Measurements from ENCODE around the gene SORT1. TPM values are rescaled to one million over a fixed set of nuclear protein-coding genes. Genes with fewer than 3 reads are reported as not detected.
A peak's percentile ranks its signal among the peaks of the same experiment; 100 is the strongest.

Gene SORT1
- total RNA-seq, 1 experiment from 2014 or later, result 13.3 TPM

DNA sequence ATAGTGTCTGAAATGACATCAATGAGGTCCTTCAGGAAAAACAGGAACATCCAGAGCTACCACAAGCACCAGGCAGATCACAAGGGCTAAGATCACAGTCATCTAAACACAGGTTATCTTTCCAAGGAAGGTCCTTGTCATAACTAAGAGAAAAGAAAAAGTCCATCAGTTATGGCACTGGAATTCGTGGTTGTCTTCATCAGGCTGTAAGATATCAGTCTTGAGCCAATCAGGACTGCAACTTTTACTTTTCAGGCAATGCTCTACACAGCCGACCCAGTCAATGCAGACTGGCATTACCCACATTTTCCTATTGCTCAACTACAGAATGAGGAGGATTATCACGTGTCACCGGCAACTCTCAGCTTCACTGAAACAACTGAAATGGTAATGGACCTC lies 26.4 kb downstream of the SORT1 start:
- peaks cover 35% of the 10 kb centered on the region for H3K4me1 Mint-ChIP-seq (ENCODE audit: insufficient read depth, unreplicated experiment)
- no peaks in the 10 kb centered on the region for H3K9me3 Mint-ChIP-seq (ENCODE audit: unreplicated experiment)
- no peaks in the 10 kb centered on the region for H3K27me3 Mint-ChIP-seq (ENCODE audit: insufficient read depth, unreplicated experiment)
- CTCF ChIA-PET, result interaction anchor here (0.6 to 1.5 kb wide), 6 partner anchors 21 to 132 kb away, joined by 3 to 5 read pairs (median 3); no protein-coding TSS in a partner anchor
- no peak for TF ChIP-seq CTCF (IDR thresholded peaks at IDR 0.05; ENCODE audit: unreplicated experiment)
- H3K27ac Mint-ChIP-seq (ENCODE audit: low read depth, unreplicated experiment), result peak overlapping the region; percentile 52
- intact Hi-C loops (cut with micrococcal nuclease), result no loop called here
- POLR2A ChIA-PET, result interaction anchor here (0.6 to 7.1 kb wide), 10 partner anchors 9 to 169 kb away, joined by 3 to 86 read pairs (median 4); partner anchors contain the start of genes PSRC1 and SORT1
- peaks cover 7% of the 10 kb centered on the region for H3K36me3 Mint-ChIP-seq (ENCODE audit: insufficient read depth, unreplicated experiment)
- peak; percentile 70 for DNase-seq (ENCODE audit: unreplicated experiment)
- BruUV-seq (replicated peaks), result no TSS peak
- H3K4me3 Mint-ChIP-seq (ENCODE audit: unreplicated experiment), result peak overlapping the region; percentile 48

- CTCF ChIA-PET, result interaction anchor here (0.6 to 1.5 kb wide), 6 partner anchors 52 to 131 kb away, joined by 3 to 5 read pairs (median 3); partner anchors contain the start of gene PSRC1
- peak; percentile 64 for DNase-seq (ENCODE audit: unreplicated experiment)
- H3K36me3 Mint-ChIP-seq (ENCODE audit: insufficient read depth, unreplicated experiment), result peaks cover 7% of the 10 kb centered on the region
- H3K9me3 Mint-ChIP-seq (ENCODE audit: unreplicated experiment), result no peaks in the 10 kb centered on the region
- H3K27ac Mint-ChIP-seq (ENCODE audit: low read depth, unreplicated experiment), result peak overlapping the region; percentile 52
- no peak for TF ChIP-seq CTCF (IDR thresholded peaks at IDR 0.05; ENCODE audit: unreplicated experiment)
- POLR2A ChIA-PET, result interaction anchor here (0.6 to 7.1 kb wide), 13 partner anchors 9 to 170 kb away, joined by 3 to 86 read pairs (median 5); partner anchors contain the start of genes MYBPHL, PSRC1 and SORT1
- no TSS peak for BruUV-seq (replicated peaks)
- no peaks in the 10 kb centered on the region for H3K27me3 Mint-ChIP-seq (ENCODE audit: insufficient read depth, unreplicated experiment)
- H3K4me1 Mint-ChIP-seq (ENCODE audit: insufficient read depth, unreplicated experiment), result peaks cover 34% of the 10 kb centered on the region
- H3K4me3 Mint-ChIP-seq (ENCODE audit: unreplicated experiment), result peak overlapping the region; percentile 48
- intact Hi-C loops (cut with micrococcal nuclease), result no loop called here
Measured at GRCh38 chr1:109370712-109371340, 26.9 kb downstream of the SORT1 start.

DNA sequence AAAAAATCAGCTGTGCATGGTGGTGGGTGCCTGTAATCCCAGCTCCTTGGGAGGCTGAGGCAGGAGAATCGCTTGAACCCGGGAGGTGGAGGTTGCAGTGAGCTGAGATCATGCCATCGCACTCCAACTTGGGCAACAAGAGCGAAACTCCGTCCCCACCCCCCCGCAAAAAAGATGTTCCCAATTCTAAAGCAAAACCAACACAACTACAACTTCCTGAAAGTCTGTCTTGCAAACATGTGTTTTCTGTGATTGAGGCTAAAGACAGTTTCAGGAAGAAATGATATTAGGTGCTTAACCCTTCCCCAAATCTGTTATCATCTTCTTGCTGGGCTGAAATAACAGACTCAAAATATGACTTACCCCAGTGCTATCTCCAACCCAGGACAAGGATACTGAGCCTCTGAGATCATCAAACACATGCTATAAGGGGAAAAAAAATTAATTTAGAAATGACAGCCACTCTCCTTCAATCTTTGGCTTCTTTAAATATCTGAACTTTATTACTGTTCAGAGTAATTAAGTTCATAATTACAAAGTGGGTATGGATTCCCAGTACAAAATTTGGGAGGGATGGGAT lies 28.5 kb downstream of the SORT1 start:
- POLR2A ChIA-PET, result interaction anchor here (0.6 to 7.1 kb wide), 3 partner anchors 17 to 302 kb away, joined by 4 to 86 read pairs (median 28); no protein-coding TSS in a partner anchor
- Mint-ChIP-seq H3K4me3 (ENCODE audit: unreplicated experiment) (no peak overlapping the region), H3K36me3 (ENCODE audit: insufficient read depth, unreplicated experiment) (peaks cover 8% of the 10 kb centered on the region), H3K9me3 (ENCODE audit: unreplicated experiment) (no peaks in the 10 kb centered on the region), H3K27me3 (ENCODE audit: insufficient read depth, unreplicated experiment) (no peaks in the 10 kb centered on the region), H3K4me1 (ENCODE audit: insufficient read depth, unreplicated experiment) (peaks cover 21% of the 10 kb centered on the region), H3K27ac (ENCODE audit: low read depth, unreplicated experiment) (no peak overlapping the region)
- BruUV-seq (replicated peaks), result no TSS peak
- no peak for TF ChIP-seq CTCF (IDR thresholded peaks at IDR 0.05; ENCODE audit: unreplicated experiment)
- DNase-seq (ENCODE audit: unreplicated experiment), result no peak
- intact Hi-C loops (cut with micrococcal nuclease), result no loop called here
- CTCF ChIA-PET, result interaction anchor here (0.5 to 0.7 kb wide), 3 partner anchors 21 to 275 kb away, joined by 3 read pairs; no protein-coding TSS in a partner anchor

GRCh38 chr1:109368464-109368863 lies 29.3 kb downstream of the SORT1 start:
- CTCF ChIA-PET, result no interaction called here
- H3K36me3 Mint-ChIP-seq (ENCODE audit: insufficient read depth, unreplicated experiment), result peaks cover 14% of the 10 kb centered on the region
- POLR2A ChIA-PET, result no interaction called here
- no peaks in the 10 kb centered on the region for H3K9me3 Mint-ChIP-seq (ENCODE audit: unreplicated experiment)
- H3K27me3 Mint-ChIP-seq (ENCODE audit: insufficient read depth, unreplicated experiment), result no peaks in the 10 kb centered on the region
- no peak for TF ChIP-seq CTCF (IDR thresholded peaks at IDR 0.05; ENCODE audit: unreplicated experiment)
- BruUV-seq (replicated peaks), result no TSS peak
- H3K4me1 Mint-ChIP-seq (ENCODE audit: insufficient read depth, unreplicated experiment), result peaks cover 21% of the 10 kb centered on the region
- no peak overlapping the region for H3K4me3 Mint-ChIP-seq (ENCODE audit: unreplicated experiment)
- no peak for DNase-seq (ENCODE audit: unreplicated experiment)
- intact Hi-C loops (cut with micrococcal nuclease), result no loop called here
- no peak overlapping the region for H3K27ac Mint-ChIP-seq (ENCODE audit: low read depth, unreplicated experiment)
